ENCODE measurements around the gene WDR45B. TPM values are rescaled to one million over a fixed set of nuclear protein-coding genes. Genes with fewer than 3 reads are reported as not detected.
A peak's percentile ranks its signal among the peaks of the same experiment; 100 is the strongest.

WDR45B gene
- total RNA-seq, 1 donor from 2014 or later: 74.0 TPM

DNA sequence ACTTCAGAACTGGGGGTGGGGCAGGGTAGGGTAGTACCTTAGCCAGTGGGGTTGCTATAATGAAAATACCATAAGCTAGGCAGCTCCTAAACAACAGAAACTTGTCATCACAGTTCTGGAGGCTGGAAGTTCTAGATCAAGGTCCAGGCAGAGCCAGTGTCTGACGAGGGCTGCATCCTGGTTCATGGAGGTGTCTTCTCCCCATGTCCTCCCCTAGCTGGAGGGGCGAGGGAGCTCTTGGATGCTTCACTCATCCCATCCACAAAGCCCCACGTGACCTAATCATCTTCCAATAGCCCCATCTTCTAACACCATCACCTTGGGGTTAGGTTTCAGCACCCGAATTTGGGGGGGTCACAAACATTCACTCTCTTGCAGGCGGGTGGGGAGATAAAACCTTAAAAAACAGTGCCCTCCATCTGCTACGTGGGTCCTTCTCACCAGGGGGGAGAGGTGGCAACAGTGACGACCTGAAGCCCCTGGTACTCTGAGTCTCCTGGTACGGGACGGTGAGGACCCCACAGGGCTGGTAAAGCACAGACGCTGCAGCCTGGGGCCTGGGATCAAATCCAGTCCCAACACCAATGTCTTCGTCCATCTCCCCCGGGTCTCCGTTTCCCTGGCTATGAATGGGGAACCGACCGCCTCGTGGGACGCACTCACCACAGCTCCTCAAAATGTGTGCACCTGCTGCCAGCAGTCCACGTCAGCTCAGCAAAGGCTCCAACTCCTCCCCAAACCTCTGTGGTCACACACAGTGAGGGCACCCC lies 27.4 kb upstream of the WDR45B start:
- Mint-ChIP-seq H3K27ac (peak overlapping the region; percentile 37), H3K36me3 (peaks cover 6% of the 10 kb centered on the region)

DNA sequence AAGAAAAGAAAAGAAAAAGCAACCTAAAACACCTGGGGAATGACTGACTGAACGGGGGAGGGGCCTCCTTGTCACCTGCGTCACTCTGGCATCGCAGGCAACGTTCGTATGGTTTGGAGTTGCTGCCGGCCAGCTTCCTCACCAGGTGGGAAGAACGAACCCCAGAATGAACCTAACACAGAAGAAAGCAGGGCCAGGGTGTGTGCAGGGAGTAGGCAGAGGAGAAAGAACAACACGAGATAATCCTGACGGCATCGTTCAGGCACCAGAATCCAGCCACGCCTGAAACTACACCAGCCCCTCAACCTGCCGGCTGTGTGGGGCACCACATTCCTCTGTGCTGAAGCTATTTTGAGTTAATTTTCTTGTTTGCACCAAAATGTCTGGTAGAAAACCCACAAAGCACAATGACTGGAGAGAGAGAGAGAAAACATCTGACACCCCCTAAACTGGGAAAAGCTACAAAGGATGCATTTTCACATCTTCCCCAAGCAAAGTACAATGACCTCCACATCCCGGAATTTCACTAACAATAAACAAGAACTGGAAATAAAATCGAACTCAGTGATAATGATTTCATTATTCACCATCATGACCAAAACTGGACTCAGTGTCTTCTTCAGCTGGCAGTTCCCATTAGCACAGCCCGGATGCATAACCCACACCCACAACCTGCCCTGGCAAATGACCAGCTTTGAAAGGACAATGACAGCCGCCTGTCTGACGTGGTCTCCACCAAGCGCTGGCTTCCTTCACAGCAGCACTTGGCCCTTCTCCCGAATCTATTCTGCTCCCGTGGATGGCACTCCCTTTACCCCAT lies 26.6 kb upstream of the WDR45B start:
- Mint-ChIP-seq H3K9me3 (no peaks in the 10 kb centered on the region), H3K27me3 (no peaks in the 10 kb centered on the region), H3K27ac (peak overlapping the region; percentile 37), H3K4me3 (no peak overlapping the region), H3K36me3 (peaks cover 6% of the 10 kb centered on the region), H3K4me1 (ENCODE audit: unreplicated experiment) (peaks cover 14% of the 10 kb centered on the region)
- TF ChIP-seq, protein P1, sequence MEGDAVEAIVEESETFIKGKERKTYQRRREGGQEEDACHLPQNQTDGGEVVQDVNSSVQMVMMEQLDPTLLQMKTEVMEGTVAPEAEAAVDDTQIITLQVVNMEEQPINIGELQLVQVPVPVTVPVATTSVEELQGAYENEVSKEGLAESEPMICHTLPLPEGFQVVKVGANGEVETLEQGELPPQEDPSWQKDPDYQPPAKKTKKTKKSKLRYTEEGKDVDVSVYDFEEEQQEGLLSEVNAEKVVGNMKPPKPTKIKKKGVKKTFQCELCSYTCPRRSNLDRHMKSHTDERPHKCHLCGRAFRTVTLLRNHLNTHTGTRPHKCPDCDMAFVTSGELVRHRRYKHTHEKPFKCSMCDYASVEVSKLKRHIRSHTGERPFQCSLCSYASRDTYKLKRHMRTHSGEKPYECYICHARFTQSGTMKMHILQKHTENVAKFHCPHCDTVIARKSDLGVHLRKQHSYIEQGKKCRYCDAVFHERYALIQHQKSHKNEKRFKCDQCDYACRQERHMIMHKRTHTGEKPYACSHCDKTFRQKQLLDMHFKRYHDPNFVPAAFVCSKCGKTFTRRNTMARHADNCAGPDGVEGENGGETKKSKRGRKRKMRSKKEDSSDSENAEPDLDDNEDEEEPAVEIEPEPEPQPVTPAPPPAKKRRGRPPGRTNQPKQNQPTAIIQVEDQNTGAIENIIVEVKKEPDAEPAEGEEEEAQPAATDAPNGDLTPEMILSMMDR (conservative IDR thresholded peaks at IDR 0.05): no peak
- no peak for DNase-seq (ENCODE audit: extremely low spot score, unreplicated experiment)

More for the DNA sequence above, 27.4 kb upstream of the WDR45B start:
- no peaks in the 10 kb centered on the region for H3K27me3 Mint-ChIP-seq
- H3K9me3 Mint-ChIP-seq: no peaks in the 10 kb centered on the region
- H3K4me3 Mint-ChIP-seq: no peak overlapping the region
- TF ChIP-seq, protein P1 (conservative IDR thresholded peaks at IDR 0.05): no peak
- no peak for DNase-seq (ENCODE audit: extremely low spot score, unreplicated experiment)
- peaks cover 14% of the 10 kb centered on the region for H3K4me1 Mint-ChIP-seq (ENCODE audit: unreplicated experiment)

DNA sequence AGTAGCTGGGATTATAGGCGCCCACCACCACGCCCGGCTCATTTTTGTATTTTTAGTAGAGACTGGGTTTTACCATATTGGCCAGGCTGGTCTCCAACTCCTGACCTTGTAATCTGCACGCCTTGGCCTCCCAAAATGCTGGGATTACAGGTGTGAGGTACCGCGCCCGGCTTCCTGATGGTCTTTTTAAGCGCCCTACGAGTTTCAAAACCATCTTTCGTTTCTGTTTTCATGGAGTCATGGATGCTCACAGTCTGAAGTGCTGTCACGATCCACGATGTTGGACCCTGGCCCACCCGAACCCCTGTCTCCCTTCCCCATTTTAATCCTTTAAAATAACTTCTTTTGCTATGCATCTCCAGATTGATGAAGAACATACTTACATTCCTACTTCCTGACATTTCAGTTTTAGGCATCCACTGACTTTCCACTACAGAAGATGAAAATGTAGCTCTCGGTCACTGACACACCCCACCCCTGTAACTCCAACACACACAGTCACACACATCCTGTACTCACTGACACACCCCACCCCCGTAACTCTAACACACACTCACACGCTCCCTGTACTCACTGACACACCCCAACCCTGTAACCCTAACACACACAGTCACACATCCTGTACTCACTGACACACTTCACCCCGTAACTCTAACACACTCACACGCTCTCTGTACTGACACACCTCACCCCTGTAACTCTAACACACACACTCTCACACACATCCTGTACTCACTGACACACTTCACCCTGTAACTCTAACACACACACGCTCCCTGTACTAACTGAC lies 22.6 kb upstream of the WDR45B start:
- peaks cover 20% of the 10 kb centered on the region for H3K4me1 Mint-ChIP-seq (ENCODE audit: unreplicated experiment)
- peaks cover 6% of the 10 kb centered on the region for H3K36me3 Mint-ChIP-seq
- H3K4me3 Mint-ChIP-seq: no peak overlapping the region
- no peaks in the 10 kb centered on the region for H3K9me3 Mint-ChIP-seq
- DNase-seq (ENCODE audit: extremely low spot score, unreplicated experiment): no peak
- no peaks in the 10 kb centered on the region for H3K27me3 Mint-ChIP-seq
- TF ChIP-seq, protein P1 (conservative IDR thresholded peaks at IDR 0.05): no peak
- H3K27ac Mint-ChIP-seq: peak overlapping the region; percentile 12

DNA sequence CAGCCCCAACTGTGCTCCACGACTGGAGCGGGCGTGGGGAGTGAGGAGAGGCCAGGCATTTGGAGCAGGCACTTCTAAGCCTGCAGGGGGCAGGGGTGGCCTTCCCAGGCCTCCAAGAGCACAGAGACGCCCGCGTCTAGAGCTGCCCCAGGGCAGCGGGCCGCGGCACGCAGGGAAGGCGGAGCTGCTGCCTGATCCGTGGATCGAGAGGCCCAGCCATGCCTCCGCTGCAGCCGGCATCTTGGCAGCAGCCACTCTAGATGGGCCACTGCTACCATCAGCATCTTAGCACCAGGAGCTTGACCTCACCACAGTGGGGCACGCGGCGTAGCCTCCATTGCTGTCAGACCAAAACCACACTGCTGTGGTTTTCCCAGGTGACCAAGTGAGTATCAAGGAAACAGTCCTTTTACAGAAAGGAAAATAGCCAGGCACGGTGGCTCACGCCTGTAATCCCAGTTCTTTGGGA lies 20.4 kb upstream of the WDR45B start:
- TF ChIP-seq, protein P1 (conservative IDR thresholded peaks at IDR 0.05): peak; percentile 78
- no peak for DNase-seq (ENCODE audit: extremely low spot score, unreplicated experiment)
- no peak overlapping the region for H3K4me3 Mint-ChIP-seq
- H3K27ac Mint-ChIP-seq: peak overlapping the region; percentile 35
- no peaks in the 10 kb centered on the region for H3K9me3 Mint-ChIP-seq
- peaks cover 20% of the 10 kb centered on the region for H3K4me1 Mint-ChIP-seq (ENCODE audit: unreplicated experiment)
- no peaks in the 10 kb centered on the region for H3K27me3 Mint-ChIP-seq
- H3K36me3 Mint-ChIP-seq: no peaks in the 10 kb centered on the region

- Mint-ChIP-seq H3K4me3 (no peak overlapping the region), H3K27ac (peak overlapping the region; percentile 35), H3K36me3 (no peaks in the 10 kb centered on the region), H3K27me3 (no peaks in the 10 kb centered on the region), H3K9me3 (no peaks in the 10 kb centered on the region), H3K4me1 (ENCODE audit: unreplicated experiment) (peaks cover 17% of the 10 kb centered on the region)
- TF ChIP-seq, protein P1 (conservative IDR thresholded peaks at IDR 0.05): no peak
- no peak for DNase-seq (ENCODE audit: extremely low spot score, unreplicated experiment)
Measured at GRCh38 chr17:82668024-82668630, 19.9 kb upstream of the WDR45B start.

All from type B pancreatic cell (in vitro differentiated cells).